ENCODE results near the gene UROC1. TPM values are rescaled to one million over a fixed set of nuclear protein-coding genes. Genes with fewer than 3 reads are reported as not detected.

UROC1 gene
- total and polyA plus RNA-seq, 2 of the 4 experiments (the other 2 are of a cell fraction), result not detected

DNA sequence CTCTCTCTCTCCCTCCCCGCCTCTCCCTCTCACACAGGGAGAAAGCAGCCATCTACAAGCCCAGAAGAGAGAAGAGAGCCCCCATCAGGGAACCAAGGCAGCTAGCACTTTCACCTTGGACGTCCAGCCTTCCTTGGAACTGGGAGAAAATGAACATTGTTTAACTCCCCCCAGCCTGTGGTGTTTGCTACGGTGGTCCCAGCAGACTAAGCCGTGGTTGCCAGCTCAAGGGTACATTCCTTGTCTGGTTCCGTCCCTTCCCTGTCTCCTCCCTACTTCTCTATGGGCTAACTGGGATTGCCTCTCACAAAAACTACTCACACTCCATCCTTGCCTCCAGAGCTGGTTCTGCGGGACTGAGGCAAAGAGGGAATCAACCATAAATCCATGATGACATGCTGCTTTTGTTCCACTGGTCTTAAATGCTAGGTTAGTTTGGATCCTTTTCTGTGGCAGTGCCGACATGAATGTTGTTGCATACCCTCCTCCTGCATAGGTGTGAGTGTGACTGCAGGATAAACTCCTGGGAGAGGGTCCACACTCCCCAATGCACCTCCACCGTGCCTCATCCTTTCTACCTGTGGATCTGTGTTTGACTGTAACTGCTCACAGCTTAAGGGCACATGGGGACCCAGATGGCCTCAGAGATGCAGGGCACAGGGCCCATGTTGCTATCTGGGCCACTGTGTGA is 29.1 kb upstream of the UROC1 start:
- Histone ChIP-seq H3K79me1 (ENCODE audit: low read depth in 1 of 2, low read length in 2 of 2) (no peaks in the 10 kb centered on the region), H3K36me3 (ENCODE audit: control insufficient read depth, insufficient read depth, low read length) (no peaks in the 10 kb centered on the region), H3K9ac (ENCODE audit: low read depth, low read length) (no peak overlapping the region), H3K56ac (ENCODE audit: extremely low read depth, insufficient read depth, low read length) (no peak overlapping the region), H3K18ac (ENCODE audit: low read depth, low read length) (no peak overlapping the region), H2BK20ac (ENCODE audit: low read depth, low read length) (no peak overlapping the region), H2AK9ac (replicated peaks; ENCODE audit: low read depth, low read length, poor library complexity) (no peak overlapping the region), H3K27me3 (ENCODE audit: control insufficient read depth, insufficient read depth, low read length) (peaks cover 36% of the 10 kb centered on the region), H3K27ac (ENCODE audit: insufficient read depth, low read length) (no peak overlapping the region), H4K20me1 (ENCODE audit: insufficient read depth, low read length) (no peaks in the 10 kb centered on the region), H3K14ac (replicated peaks; ENCODE audit: low read depth, low read length) (no peak overlapping the region), H2BK120ac (ENCODE audit: low read depth, low read length) (no peak overlapping the region), H2AK5ac (ENCODE audit: low read depth, low read length) (no peak overlapping the region), H4K91ac (ENCODE audit: insufficient read depth, low read depth, low read length) (no peak overlapping the region), H3K4me1 (ENCODE audit: control insufficient read depth, insufficient read depth, low read length) (no peaks in the 10 kb centered on the region), H3K4ac (ENCODE audit: low read depth, low read length) (no peak overlapping the region), H3K23ac (ENCODE audit: low read depth, low read length) (no peak overlapping the region), H2BK5ac (ENCODE audit: low read depth, low read length, poor library complexity, severe bottlenecking) (no peak overlapping the region), H3K4me3 (ENCODE audit: insufficient read depth, low read depth, low read length) (no peak overlapping the region), H2BK15ac (ENCODE audit: low read depth, low read length) (no peak overlapping the region), H3K9me1 (ENCODE audit: insufficient read depth, low read length) (no peaks in the 10 kb centered on the region), H2AFZ (replicated peaks; ENCODE audit: low read length, poor library complexity) (no peak overlapping the region), H4K5ac (ENCODE audit: low read depth, low read length) (no peak overlapping the region), H4K8ac (ENCODE audit: low read depth in 2 of 2, low read length in 2 of 2) (no peak overlapping the region), H3K4me2 (ENCODE audit: low read depth, low read length) (no peak overlapping the region), H3K9me3 (ENCODE audit: control insufficient read depth, insufficient read depth, low read length) (no peaks in the 10 kb centered on the region; the same call in 1 of the 2 replicates)
- TF ChIP-seq MAFK (IDR thresholded peaks at IDR 0.05; ENCODE audit: low read depth, low read length), result no peak
- no peak for TF ChIP-seq NFE2L2 (IDR thresholded peaks at IDR 0.05; ENCODE audit: low read depth, low read length)
- no peak for TF ChIP-seq CEBPB (IDR thresholded peaks at IDR 0.05; ENCODE audit: low read depth, low read length)
- TF ChIP-seq, protein P1, sequence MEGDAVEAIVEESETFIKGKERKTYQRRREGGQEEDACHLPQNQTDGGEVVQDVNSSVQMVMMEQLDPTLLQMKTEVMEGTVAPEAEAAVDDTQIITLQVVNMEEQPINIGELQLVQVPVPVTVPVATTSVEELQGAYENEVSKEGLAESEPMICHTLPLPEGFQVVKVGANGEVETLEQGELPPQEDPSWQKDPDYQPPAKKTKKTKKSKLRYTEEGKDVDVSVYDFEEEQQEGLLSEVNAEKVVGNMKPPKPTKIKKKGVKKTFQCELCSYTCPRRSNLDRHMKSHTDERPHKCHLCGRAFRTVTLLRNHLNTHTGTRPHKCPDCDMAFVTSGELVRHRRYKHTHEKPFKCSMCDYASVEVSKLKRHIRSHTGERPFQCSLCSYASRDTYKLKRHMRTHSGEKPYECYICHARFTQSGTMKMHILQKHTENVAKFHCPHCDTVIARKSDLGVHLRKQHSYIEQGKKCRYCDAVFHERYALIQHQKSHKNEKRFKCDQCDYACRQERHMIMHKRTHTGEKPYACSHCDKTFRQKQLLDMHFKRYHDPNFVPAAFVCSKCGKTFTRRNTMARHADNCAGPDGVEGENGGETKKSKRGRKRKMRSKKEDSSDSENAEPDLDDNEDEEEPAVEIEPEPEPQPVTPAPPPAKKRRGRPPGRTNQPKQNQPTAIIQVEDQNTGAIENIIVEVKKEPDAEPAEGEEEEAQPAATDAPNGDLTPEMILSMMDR (conservative IDR thresholded peaks at IDR 0.05; ENCODE audit: low read depth, low read length), result no peak
- TF ChIP-seq MXI1 (IDR thresholded peaks at IDR 0.05; ENCODE audit: borderline replicate concordance, low read depth, low read length), result no peak
- no peak for TF ChIP-seq SMC3 (IDR thresholded peaks at IDR 0.05; ENCODE audit: low read depth, low read length)
- no peak for TF ChIP-seq CHD1 (IDR thresholded peaks at IDR 0.05; ENCODE audit: low read depth, low read length)
- TF ChIP-seq, protein P2, sequence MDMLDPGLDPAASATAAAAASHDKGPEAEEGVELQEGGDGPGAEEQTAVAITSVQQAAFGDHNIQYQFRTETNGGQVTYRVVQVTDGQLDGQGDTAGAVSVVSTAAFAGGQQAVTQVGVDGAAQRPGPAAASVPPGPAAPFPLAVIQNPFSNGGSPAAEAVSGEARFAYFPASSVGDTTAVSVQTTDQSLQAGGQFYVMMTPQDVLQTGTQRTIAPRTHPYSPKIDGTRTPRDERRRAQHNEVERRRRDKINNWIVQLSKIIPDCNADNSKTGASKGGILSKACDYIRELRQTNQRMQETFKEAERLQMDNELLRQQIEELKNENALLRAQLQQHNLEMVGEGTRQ (IDR thresholded peaks at IDR 0.05; ENCODE audit: low read depth, low read length), result no peak
- TF ChIP-seq RAD21 (IDR thresholded peaks at IDR 0.05; ENCODE audit: low read length), result no peak
- TF ChIP-seq POLR2A (IDR thresholded peaks at IDR 0.05; ENCODE audit: low read depth, low read length), result no peak
- no peak for TF ChIP-seq FOS (IDR thresholded peaks at IDR 0.05; ENCODE audit: low read depth, low read length)
- TF ChIP-seq RCOR1 (IDR thresholded peaks at IDR 0.05; ENCODE audit: insufficient replicate concordance, low read length), result no peak
- TF ChIP-seq, protein P3, sequence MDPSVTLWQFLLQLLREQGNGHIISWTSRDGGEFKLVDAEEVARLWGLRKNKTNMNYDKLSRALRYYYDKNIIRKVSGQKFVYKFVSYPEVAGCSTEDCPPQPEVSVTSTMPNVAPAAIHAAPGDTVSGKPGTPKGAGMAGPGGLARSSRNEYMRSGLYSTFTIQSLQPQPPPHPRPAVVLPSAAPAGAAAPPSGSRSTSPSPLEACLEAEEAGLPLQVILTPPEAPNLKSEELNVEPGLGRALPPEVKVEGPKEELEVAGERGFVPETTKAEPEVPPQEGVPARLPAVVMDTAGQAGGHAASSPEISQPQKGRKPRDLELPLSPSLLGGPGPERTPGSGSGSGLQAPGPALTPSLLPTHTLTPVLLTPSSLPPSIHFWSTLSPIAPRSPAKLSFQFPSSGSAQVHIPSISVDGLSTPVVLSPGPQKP (IDR thresholded peaks at IDR 0.05; ENCODE audit: borderline replicate concordance, low read depth, low read length), result no peak
- TF ChIP-seq RFX5 (IDR thresholded peaks at IDR 0.05; ENCODE audit: low read depth, low read length), result no peak
- no peak for TF ChIP-seq MAZ (IDR thresholded peaks at IDR 0.05; ENCODE audit: borderline replicate concordance, low read depth, low read length)
- TF ChIP-seq BHLHE40 (IDR thresholded peaks at IDR 0.05; ENCODE audit: low read depth, low read length), result no peak
- intact Hi-C loops (cut with micrococcal nuclease), result no loop called here
- no peak for ATAC-seq (ENCODE audit: low read depth)
- BruUV-seq (replicated peaks), result no TSS peak
- dilution Hi-C loops (cut with HindIII; ENCODE audit: low sequenced_read_pairs, unreplicated experiment), result no loop called here
- CTCF ChIA-PET, result interaction anchor here (0.7 to 1.1 kb wide), 2 partner anchors 12 to 16 kb away, joined by 3 read pairs; partner anchors contain the start of gene C3orf22
- DNase-seq, result no peak
- POLR2A ChIA-PET (ENCODE audit: unreplicated experiment), result no interaction called here
- in situ Hi-C loops (cut with MboI; ENCODE audit: low sequenced_read_pairs), result no loop called here
- WGBS, 2 experiments (ENCODE audit: extremely low coverage in 2 of 2, insufficient read length in 1 of 2), result 60% methylated on average over 1 of the region's 8 CpGs; no CpG with 5 or more reads in 1 of the 2 experiments
